Uterus (tissue), 4 donors: ENCODE results near the gene NPAS2. TPM values are rescaled to one million over a fixed set of nuclear protein-coding genes. Genes with fewer than 3 reads are reported as not detected.

Experiments used
- DNase-seq, 2 donors: peaks; one replicate each; pipeline ENCODE4 v3.0.0-alpha.2; 2019 to 2020
- H3K27ac ChIP-seq, 2 donors: fragments of 200-600 bp; sonication (generic); 1 replicate in 1 of 2; 2 replicates in 1 of 2; pipeline ENCODE4 v1.5.1; 2016 to 2018
- H3K27me3 ChIP-seq, 2 donors: fragments of 200-600 bp; sonication (generic); one replicate each; pipeline ENCODE4 v1.5.1; 2018 to 2019; ENCODE audit warnings: control low read depth in 1 of 2
- H3K36me3 ChIP-seq, 2 donors: fragments of 200-600 bp; sonication (generic); one replicate each; pipeline ENCODE4 v1.5.1; 2019; ENCODE audit warnings: control low read depth in 1 of 2
- H3K4me1 ChIP-seq, 2 donors: fragments of 200-600 bp; sonication (generic); one replicate each; pipeline ENCODE4 v1.5.1; 2018 to 2019; ENCODE audit warnings: control low read depth in 1 of 2
- H3K4me3 ChIP-seq, 2 donors: fragments of 200-600 bp; sonication (generic); 1 replicate in 1 of 2; 2 replicates in 1 of 2; pipeline ENCODE4 v1.5.1; 2018 to 2019; ENCODE audit warnings: mild to moderate bottlenecking in 1 of 2
- H3K9me3 ChIP-seq, 2 donors: fragments of 200-600 bp; sonication (generic); one replicate each; pipeline ENCODE4 v1.5.1; 2019; ENCODE audit warnings: control low read depth in 1 of 2
- CTCF ChIP-seq, 4 experiments: fragments of 200-600 bp in 2 of 4; fragments of 450-650 bp in 2 of 4; sonication (generic) in 2 of 4; IDR thresholded peaks; one replicate each; pipeline ENCODE4 v1.5.1; 2016 to 2019; ENCODE audit warnings: antibody characterized with exemption in 4 of 4, mild to moderate bottlenecking in 2 of 4, moderate library complexity in 1 of 4
- POLR2A ChIP-seq, 2 donors: fragments of 450-650 bp; IDR thresholded peaks; one replicate each; pipeline ENCODE4 v1.6.1; 2016; ENCODE audit warnings: antibody characterized with exemption in 2 of 2, mild to moderate bottlenecking in 1 of 2, moderate library complexity in 1 of 2
- intact Hi-C: fragments of 100-400 bp; cut with DNase I; formaldehyde crosslinking; loops from one replicate; pipeline ENCODE4 v1.15.1; 2023; ENCODE audit warnings: low total_unique reads
- total RNA-seq, 4 donors: library from RNA; depleted of rRNA in 3 of 4; stranded (reverse); fragments of >200 nt in 3 of 4; gene quantifications; one replicate each; pipeline versions ENCODE4 v1.1.0 to v1.2.4, GENCODE V29; 2014 to 2023
- donor health status: DM: yes; HTN: yes; CAD: no.

NPAS2 gene
- total RNA-seq, 4 donors from 2014 or later, result 5.6 to 66.5 (median 24.9) TPM

- no peak overlapping the region for H3K4me3 ChIP-seq
- H3K9me3 ChIP-seq, result no peaks in the 10 kb centered on the region
- DNase-seq, result no peak
These were observed 120.3 kb downstream of the NPAS2 start for GRCh38 chr2:100940240-100940639.

GRCh38 chr2:100940766-100941645 lies 121.1 kb downstream of the NPAS2 start:
- TF ChIP-seq CTCF (IDR thresholded peaks at IDR 0.05) (no peak), POLR2A (IDR thresholded peaks at IDR 0.05) (no peak)
- intact Hi-C loops, result no loop called here
- no peak for DNase-seq
- H3K27me3 ChIP-seq, result no peaks in the 10 kb centered on the region
- H3K27ac ChIP-seq, result no peak overlapping the region
- H3K4me1 ChIP-seq, result no peaks in the 10 kb centered on the region
- no peak overlapping the region for H3K4me3 ChIP-seq
- no peaks in the 10 kb centered on the region for H3K36me3 ChIP-seq
- H3K9me3 ChIP-seq, result no peaks in the 10 kb centered on the region

More at GRCh38 chr2:100940240-100940639, 120.3 kb downstream of the NPAS2 start:
- TF ChIP-seq CTCF (IDR thresholded peaks at IDR 0.05) (no peak), POLR2A (IDR thresholded peaks at IDR 0.05) (no peak)
- Histone ChIP-seq H3K4me1 (no peaks in the 10 kb centered on the region), H3K36me3 (no peaks in the 10 kb centered on the region), H3K27me3 (no peaks in the 10 kb centered on the region), H3K27ac (no peak overlapping the region)
- intact Hi-C loops, result no loop called here

- Histone ChIP-seq H3K9me3 (no peaks in the 10 kb centered on the region), H3K4me3 (no peak overlapping the region), H3K4me1 (no peaks in the 10 kb centered on the region), H3K36me3 (no peaks in the 10 kb centered on the region), H3K27ac (no peak overlapping the region), H3K27me3 (no peaks in the 10 kb centered on the region)
- TF ChIP-seq CTCF (IDR thresholded peaks at IDR 0.05) (no peak), POLR2A (IDR thresholded peaks at IDR 0.05) (no peak)
- intact Hi-C loops, result no loop called here
- DNase-seq, result no peak
These were observed 121.8 kb downstream of the NPAS2 start for GRCh38 chr2:100941646-100942240.

DNA sequence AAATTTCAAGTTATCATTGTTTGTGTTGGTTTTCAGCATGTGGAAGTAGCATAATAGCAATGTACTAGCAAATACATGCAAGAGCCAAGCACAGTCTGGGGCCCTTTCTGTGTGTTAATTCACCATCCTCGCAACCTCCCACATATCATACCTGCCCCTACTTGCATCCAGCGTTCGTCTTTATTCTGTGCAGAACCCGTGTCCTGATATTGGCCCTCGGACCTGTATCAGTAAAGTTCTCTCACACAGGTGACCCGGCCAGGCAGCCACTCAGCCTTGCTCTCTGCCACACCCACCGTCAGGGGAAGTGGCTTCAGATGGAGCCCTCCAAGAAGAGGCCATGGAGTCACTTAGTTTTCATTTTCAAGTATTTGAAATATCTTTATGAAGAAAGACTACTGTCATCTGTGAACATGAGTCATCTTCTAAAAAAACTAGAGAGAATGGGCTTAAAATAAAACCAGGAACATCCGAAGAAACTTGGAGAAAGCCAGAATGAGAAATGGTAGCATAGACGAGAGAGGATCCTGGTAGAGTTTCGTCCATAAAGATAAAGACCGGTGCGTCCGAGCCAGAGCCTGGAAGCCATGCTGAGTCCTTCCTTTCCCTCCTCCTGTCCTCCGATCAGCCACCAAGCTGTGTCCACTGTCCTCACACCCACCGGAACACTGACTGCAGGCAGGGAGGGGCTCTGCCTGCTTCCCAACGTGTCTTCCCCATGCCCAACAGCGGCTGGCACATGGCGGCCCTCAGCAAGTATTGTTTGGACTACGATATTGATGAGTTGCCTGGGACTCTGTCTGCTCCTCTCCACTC lies 124.9 kb downstream of the NPAS2 start:
- no peak overlapping the region for H3K4me3 ChIP-seq
- no peak overlapping the region for H3K27ac ChIP-seq
- no peaks in the 10 kb centered on the region for H3K27me3 ChIP-seq
- intact Hi-C loops, result no loop called here
- TF ChIP-seq POLR2A (IDR thresholded peaks at IDR 0.05) (no peak), CTCF (IDR thresholded peaks at IDR 0.05) (no peak)
- no peaks in the 10 kb centered on the region for H3K36me3 ChIP-seq
- DNase-seq, result no peak
- H3K9me3 ChIP-seq, result no peaks in the 10 kb centered on the region
- no peaks in the 10 kb centered on the region for H3K4me1 ChIP-seq

DNA sequence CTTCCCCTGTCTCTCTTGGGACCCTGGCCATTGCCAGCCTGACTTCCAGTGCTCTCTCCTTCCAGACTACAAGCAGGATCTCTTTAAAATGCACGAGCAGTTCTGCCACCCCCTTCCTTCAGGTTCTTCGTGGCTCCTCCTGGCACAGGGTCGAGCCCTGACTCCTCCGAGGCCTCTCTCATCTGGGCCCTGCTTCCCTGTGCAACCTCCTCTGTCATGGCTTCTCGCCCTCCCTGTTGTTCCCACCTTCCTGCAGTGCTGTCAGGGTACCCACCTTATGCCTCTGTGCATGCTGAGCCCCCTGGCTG lies 125.4 kb downstream of the NPAS2 start:
- TF ChIP-seq CTCF (IDR thresholded peaks at IDR 0.05) (no peak), POLR2A (IDR thresholded peaks at IDR 0.05) (no peak)
- Histone ChIP-seq H3K27ac (no peak overlapping the region), H3K27me3 (no peaks in the 10 kb centered on the region), H3K36me3 (no peaks in the 10 kb centered on the region), H3K9me3 (no peaks in the 10 kb centered on the region), H3K4me1 (no peaks in the 10 kb centered on the region), H3K4me3 (no peak overlapping the region)
- intact Hi-C loops, result no loop called here
- no peak for DNase-seq
